Fibroblast of lung (primary cell): ENCODE results near the gene MAL. TPM values are rescaled to one million over a fixed set of nuclear protein-coding genes. Genes with fewer than 3 reads are reported as not detected.
"Not testable (repeated sequence)": the region's sequence is repeated elsewhere in the genome, so short reads cannot be mapped to it uniquely, and the experiment has no call there.

ENCODE experiments used
- DNase-seq, 2 donors: peaks; one replicate each; pipeline versions ENCODE4 v3.0.0 to v3.0.0-alpha.2; 2010; ENCODE audit warnings: low read depth in 2 of 2
- H2AFZ ChIP-seq: 2 replicates; pipeline ENCODE4 v1.5.1; 2012; ENCODE audit warnings: low read length, control low read depth, inconsistent platforms
- H3K27ac ChIP-seq: 2 replicates; pipeline ENCODE4 v1.5.1; 2011; ENCODE audit warnings: low read length, control low read depth; ENCODE audit not compliant: insufficient read depth
- H3K27me3 ChIP-seq: 2 replicates; pipeline ENCODE4 v1.5.1; 2011; ENCODE audit warnings: mild to moderate bottlenecking, low read length; ENCODE audit not compliant: control insufficient read depth, insufficient read depth
- H3K36me3 ChIP-seq: 2 replicates; pipeline ENCODE4 v1.5.1; 2011; ENCODE audit warnings: low read length; ENCODE audit not compliant: control insufficient read depth, insufficient read depth
- H3K4me1 ChIP-seq: 2 replicates; pipeline ENCODE4 v1.5.1; 2011; ENCODE audit warnings: low read length; ENCODE audit not compliant: control insufficient read depth, insufficient read depth; ENCODE audit errors: extremely low read depth
- H3K4me2 ChIP-seq: 2 replicates; pipeline ENCODE4 v1.5.1; 2011; ENCODE audit warnings: low read length, control low read depth; ENCODE audit not compliant: insufficient read depth; ENCODE audit errors: extremely low read depth
- H3K4me3 ChIP-seq, 4 experiments: fragments of 200-600 bp in 1 of 4; sonication (generic) in 1 of 4; replicated peaks in 1 of 4; 2 replicates each; pipeline ENCODE4 v1.5.1; 2011 to 2016; ENCODE audit warnings: low read length in 4 of 4, low read depth in 3 of 4, mild to moderate bottlenecking in 3 of 4, control low read depth in 2 of 4, inconsistent platforms in 1 of 4, mixed read lengths in 1 of 4; ENCODE audit not compliant: insufficient read depth in 1 of 4; ENCODE audit errors: control extremely low read depth in 1 of 4
- H3K79me2 ChIP-seq: 2 replicates; pipeline ENCODE4 v1.5.1; 2012; ENCODE audit warnings: mild to moderate bottlenecking, low read length, inconsistent platforms; ENCODE audit not compliant: control insufficient read depth, insufficient read depth
- H3K9ac ChIP-seq: 2 replicates; pipeline ENCODE4 v1.5.1; 2011; ENCODE audit warnings: mild to moderate bottlenecking, low read length, control low read depth; ENCODE audit not compliant: insufficient read depth
- H3K9me3 ChIP-seq: 2 replicates; pipeline ENCODE4 v1.5.1; 2012; ENCODE audit warnings: low read depth, low read length; ENCODE audit not compliant: control insufficient read depth, insufficient read depth
- H4K20me1 ChIP-seq: 2 replicates; pipeline ENCODE4 v1.5.1; 2011; ENCODE audit warnings: low read length; ENCODE audit not compliant: control insufficient read depth, insufficient read depth; ENCODE audit errors: extremely low read depth
- EZH2 ChIP-seq: IDR thresholded peaks from 2 replicates; pipeline ENCODE4 v1.5.1; 2012; ENCODE audit warnings: low read length, control low read depth, mild to moderate bottlenecking; ENCODE audit errors: missing control alignments
- polyA plus RNA-seq, 2 donors: library from polyadenylated mRNA; depleted of rRNA in 1 of 2; stranded (reverse) in 1 of 2; unstranded in 1 of 2; fragments of >200 nt; gene quantifications; 2 replicates each; pipeline ENCODE4 v1.2.1, GENCODE V29; 2011 to 2012; ENCODE audit warnings: missing spikeins in 1 of 2
- total RNA-seq: library from RNA; depleted of rRNA; stranded (reverse); fragments of >200 nt; gene quantifications from 2 replicates; pipeline ENCODE4 v1.2.1, GENCODE V29; 2014
- TF ChIP-seq, protein P1 (sequence below), 2 donors: IDR thresholded peaks in 1 of 2; conservative IDR thresholded peaks in 1 of 2; 1 replicate in 1 of 2; 2 replicates in 1 of 2; pipeline ENCODE4 v1.5.1; 2011 to 2012; ENCODE audit warnings: low read length in 2 of 2, control low read depth in 1 of 2, inconsistent platforms in 1 of 2, low read depth in 1 of 2, mild to moderate bottlenecking in 1 of 2

MAL gene
- total and polyA plus RNA-seq, 2 donors (not counting 1 experiment from before 2014, with no cell fraction given): not detected

DNA sequence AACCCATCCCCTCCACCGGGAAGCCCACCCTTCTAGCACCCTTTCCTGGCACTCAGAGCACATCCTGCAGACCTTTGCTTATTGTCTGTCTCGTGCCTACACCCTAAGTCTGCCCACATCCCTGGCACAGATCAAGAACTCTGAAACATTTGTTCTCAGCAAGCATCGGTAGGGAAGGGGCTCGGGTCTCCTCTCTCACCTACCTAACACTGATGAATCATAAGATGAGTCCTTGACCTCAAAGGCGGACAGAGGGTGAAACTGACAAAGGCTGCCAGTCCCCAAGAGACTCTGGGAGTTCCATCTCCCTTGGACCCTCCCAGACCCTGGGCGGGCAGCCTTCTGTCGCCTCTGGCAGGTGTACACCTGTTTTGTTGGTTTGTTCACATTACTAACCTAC is 9.3 kb downstream of the MAL start:
- Histone ChIP-seq H3K4me1 (no peaks in the 10 kb centered on the region), H4K20me1 (no peaks in the 10 kb centered on the region), H3K9me3 (no peaks in the 10 kb centered on the region), H3K27me3 (peaks cover 4% of the 10 kb centered on the region), H3K27ac (no peak overlapping the region), H3K4me3 (no peak overlapping the region), H3K4me2 (no peak overlapping the region), H3K79me2 (no peaks in the 10 kb centered on the region), H3K36me3 (no peaks in the 10 kb centered on the region), H2AFZ (no peak overlapping the region), H3K9ac (no peak overlapping the region)
- TF ChIP-seq, protein P1, sequence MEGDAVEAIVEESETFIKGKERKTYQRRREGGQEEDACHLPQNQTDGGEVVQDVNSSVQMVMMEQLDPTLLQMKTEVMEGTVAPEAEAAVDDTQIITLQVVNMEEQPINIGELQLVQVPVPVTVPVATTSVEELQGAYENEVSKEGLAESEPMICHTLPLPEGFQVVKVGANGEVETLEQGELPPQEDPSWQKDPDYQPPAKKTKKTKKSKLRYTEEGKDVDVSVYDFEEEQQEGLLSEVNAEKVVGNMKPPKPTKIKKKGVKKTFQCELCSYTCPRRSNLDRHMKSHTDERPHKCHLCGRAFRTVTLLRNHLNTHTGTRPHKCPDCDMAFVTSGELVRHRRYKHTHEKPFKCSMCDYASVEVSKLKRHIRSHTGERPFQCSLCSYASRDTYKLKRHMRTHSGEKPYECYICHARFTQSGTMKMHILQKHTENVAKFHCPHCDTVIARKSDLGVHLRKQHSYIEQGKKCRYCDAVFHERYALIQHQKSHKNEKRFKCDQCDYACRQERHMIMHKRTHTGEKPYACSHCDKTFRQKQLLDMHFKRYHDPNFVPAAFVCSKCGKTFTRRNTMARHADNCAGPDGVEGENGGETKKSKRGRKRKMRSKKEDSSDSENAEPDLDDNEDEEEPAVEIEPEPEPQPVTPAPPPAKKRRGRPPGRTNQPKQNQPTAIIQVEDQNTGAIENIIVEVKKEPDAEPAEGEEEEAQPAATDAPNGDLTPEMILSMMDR (conservative IDR thresholded peaks at IDR 0.05 in 1 of 2, IDR thresholded peaks at IDR 0.05 in 1 of 2; ENCODE audit: low read depth in 1 of 2, low read length in 2 of 2): no peak
- TF ChIP-seq EZH2: no peak
- DNase-seq: no peak

DNA sequence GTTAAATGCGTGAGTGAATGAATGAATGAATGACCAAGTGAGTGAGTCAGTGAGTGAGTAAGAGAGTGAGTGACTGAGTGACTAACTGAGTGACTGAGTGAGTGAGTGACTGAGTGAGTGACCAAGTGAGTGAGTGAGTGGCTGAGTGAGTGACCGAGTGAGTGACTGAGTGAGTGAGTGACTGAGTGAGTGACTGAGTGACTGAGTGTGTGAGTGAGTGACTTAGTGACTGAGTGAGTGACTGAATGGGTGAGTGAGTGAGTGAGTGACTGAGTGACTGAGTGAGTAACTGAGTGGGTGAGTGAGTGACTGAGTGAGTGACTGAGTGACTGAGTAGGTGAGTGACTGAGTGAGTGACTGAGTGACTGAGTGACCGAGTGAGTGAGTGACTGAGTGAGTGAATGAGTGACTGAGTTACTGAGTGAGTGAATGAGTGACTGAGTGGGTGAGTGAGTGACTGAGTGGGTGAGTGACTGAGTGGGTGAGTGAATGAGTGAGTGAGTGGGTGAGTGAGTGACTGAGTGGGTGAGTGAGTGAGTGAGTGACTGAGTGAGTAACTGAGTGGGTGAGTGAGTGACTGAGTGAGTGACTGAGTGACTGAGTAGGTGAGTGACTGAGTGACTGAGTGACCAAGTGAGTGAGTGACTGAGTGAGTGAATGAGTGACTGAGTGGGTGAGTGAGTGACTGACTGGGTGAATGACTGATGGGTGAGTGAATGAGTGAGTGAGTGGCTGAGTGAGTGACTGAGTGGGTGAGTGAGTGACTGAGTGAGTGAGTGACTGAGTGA is 11.3 kb downstream of the MAL start:
- H3K79me2 ChIP-seq: no peaks in the 10 kb centered on the region
- no peak overlapping the region for H3K9ac ChIP-seq
- TF ChIP-seq, protein P1 (conservative IDR thresholded peaks at IDR 0.05 in 1 of 2, IDR thresholded peaks at IDR 0.05 in 1 of 2; ENCODE audit: low read depth in 1 of 2, low read length in 2 of 2): no peak
- no peak for TF ChIP-seq EZH2
- no peaks in the 10 kb centered on the region for H3K9me3 ChIP-seq
- H3K4me3 ChIP-seq: no peak overlapping the region
- no peak overlapping the region for H2AFZ ChIP-seq
- H3K4me1 ChIP-seq: no peaks in the 10 kb centered on the region
- no peaks in the 10 kb centered on the region for H3K36me3 ChIP-seq
- no peaks in the 10 kb centered on the region for H4K20me1 ChIP-seq
- no peak overlapping the region for H3K27ac ChIP-seq
- peaks cover 4% of the 10 kb centered on the region for H3K27me3 ChIP-seq
- no peak overlapping the region for H3K4me2 ChIP-seq
- no peak for DNase-seq

DNA sequence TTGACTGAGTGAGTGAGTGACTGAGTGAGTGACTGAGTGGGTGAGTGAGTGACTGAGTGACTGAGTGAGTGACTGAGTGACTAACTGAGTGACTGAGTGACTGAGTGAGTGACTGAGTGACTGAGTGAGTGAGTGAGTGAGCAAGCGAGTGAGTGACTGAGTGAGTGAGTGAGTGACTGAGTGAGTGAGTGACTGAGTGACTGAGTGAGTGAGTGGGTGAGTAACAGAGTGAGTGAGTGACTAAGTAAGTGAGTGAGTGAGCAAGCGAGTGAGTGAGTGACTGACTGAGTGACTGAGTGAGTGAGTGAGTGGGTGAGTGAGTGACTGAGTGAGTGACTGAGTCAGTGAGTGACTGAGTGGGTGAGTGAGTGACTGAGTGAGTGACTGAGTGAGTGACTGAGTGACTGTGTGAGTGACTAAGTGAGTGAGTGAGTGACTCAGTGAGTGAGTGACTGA is 11.9 kb downstream of the MAL start:
- no peak for DNase-seq
- Histone ChIP-seq H3K27ac (no peak overlapping the region), H3K36me3 (no peaks in the 10 kb centered on the region), H3K9ac (no peak overlapping the region), H2AFZ (no peak overlapping the region), H3K4me1 (no peaks in the 10 kb centered on the region), H3K4me2 (no peak overlapping the region), H3K79me2 (no peaks in the 10 kb centered on the region), H4K20me1 (no peaks in the 10 kb centered on the region), H3K9me3 (no peaks in the 10 kb centered on the region), H3K4me3 (no peak overlapping the region), H3K27me3 (peaks cover 5% of the 10 kb centered on the region)
- TF ChIP-seq, protein P1 (conservative IDR thresholded peaks at IDR 0.05 in 1 of 2, IDR thresholded peaks at IDR 0.05 in 1 of 2; ENCODE audit: low read depth in 1 of 2, low read length in 2 of 2): no peak
- TF ChIP-seq EZH2: no peak

DNA sequence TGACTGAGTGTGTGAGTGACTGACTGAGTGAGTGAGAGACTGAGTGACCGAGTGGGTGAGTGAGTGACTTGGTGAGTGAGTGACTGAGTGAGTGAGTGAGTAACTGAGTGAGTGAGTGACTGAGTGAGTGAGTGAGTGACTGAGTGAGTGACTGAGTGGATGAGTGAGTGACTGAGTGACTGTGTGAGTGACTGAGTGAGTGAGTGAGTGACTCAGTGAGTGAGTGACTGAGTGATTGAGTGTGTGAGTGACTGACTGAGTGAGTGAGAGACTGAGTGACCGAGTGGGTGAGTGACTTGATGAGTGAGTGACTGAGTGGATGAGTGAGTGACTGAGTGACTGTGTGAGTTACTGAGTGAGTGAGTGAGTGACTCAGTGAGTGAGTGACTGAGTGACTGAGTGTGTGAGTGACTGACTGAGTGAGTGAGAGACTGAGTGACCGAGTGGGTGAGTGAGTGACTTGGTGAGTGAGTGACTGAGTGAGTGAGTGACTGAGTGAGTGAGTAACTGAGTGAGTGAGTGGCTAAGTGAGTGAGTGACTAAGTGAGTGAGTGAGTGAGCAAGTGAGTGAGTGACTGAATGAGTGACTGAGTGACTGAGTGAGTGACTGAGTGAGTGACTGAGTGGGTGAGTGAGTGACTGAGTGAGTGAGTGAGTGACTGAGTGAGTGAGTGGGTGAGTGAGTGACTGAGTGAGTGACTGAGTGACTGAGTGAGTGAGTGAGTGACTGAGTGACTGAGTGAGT is 12.5 kb downstream of the MAL start:
- not testable (repeated sequence) for H3K9ac ChIP-seq, H3K36me3 ChIP-seq, H3K4me2 ChIP-seq, DNase-seq, H3K27me3 ChIP-seq, H3K4me1 ChIP-seq, H4K20me1 ChIP-seq, H2AFZ ChIP-seq, H3K27ac ChIP-seq, H3K4me3 ChIP-seq, H3K9me3 ChIP-seq, H3K79me2 ChIP-seq
